T-helper 1 cell treated with Interleukin-12 subunit alpha and Interleukin-12 subunit beta and Interleukin-4 antibody, amounts not matched to agents 30 μg/mL and 1 μg/mL, for 36 hours (primary cell): Measurements from ENCODE around the gene BIRC5.

Source experiments
- H3K27ac Mint-ChIP-seq: one replicate; pipeline ENCODE4 v1.8.0; 2021; ENCODE audit warnings: mild to moderate bottlenecking, mixed read lengths
- H3K27me3 Mint-ChIP-seq: one replicate; pipeline ENCODE4 v1.8.0; 2021; ENCODE audit warnings: low read depth, mixed read lengths
- H3K36me3 Mint-ChIP-seq: one replicate; pipeline ENCODE4 v1.8.0; 2021; ENCODE audit warnings: low read depth, mixed read lengths
- H3K4me1 Mint-ChIP-seq: one replicate; pipeline ENCODE4 v1.8.0; 2021; ENCODE audit warnings: low read depth, mixed read lengths
- H3K4me3 Mint-ChIP-seq: one replicate; pipeline ENCODE4 v1.8.0; 2021; ENCODE audit warnings: mild to moderate bottlenecking, moderate library complexity, mixed read lengths
- H3K9me3 Mint-ChIP-seq: one replicate; pipeline ENCODE4 v1.8.0; 2021; ENCODE audit warnings: mixed read lengths

The BIRC5 gene

GRCh38 chr17:78236362-78237127, 22.5 kb downstream of the BIRC5 start:
- peaks cover 4% of the 10 kb centered on the region for H3K4me1 Mint-ChIP-seq
- H3K36me3 Mint-ChIP-seq, result no peaks in the 10 kb centered on the region

GRCh38 chr17:78237401-78238012, 23.5 kb downstream of the BIRC5 start:
- Mint-ChIP-seq H3K4me1 (peaks cover 4% of the 10 kb centered on the region), H3K9me3 (no peaks in the 10 kb centered on the region), H3K4me3 (no peak overlapping the region), H3K36me3 (no peaks in the 10 kb centered on the region), H3K27ac (no peak overlapping the region), H3K27me3 (peaks cover 12% of the 10 kb centered on the region)

More at GRCh38 chr17:78236362-78237127, 22.5 kb downstream of the BIRC5 start:
- peaks cover 20% of the 10 kb centered on the region for H3K27me3 Mint-ChIP-seq
- H3K27ac Mint-ChIP-seq, result no peak overlapping the region
- no peaks in the 10 kb centered on the region for H3K9me3 Mint-ChIP-seq
- H3K4me3 Mint-ChIP-seq, result no peak overlapping the region

GRCh38 chr17:78238823-78239488, 24.9 kb downstream of the BIRC5 start:
- no peak overlapping the region for H3K4me3 Mint-ChIP-seq
- no peaks in the 10 kb centered on the region for H3K4me1 Mint-ChIP-seq

GRCh38 chr17:78239489-78239931, 25.5 kb downstream of the BIRC5 start:
- Mint-ChIP-seq H3K4me1 (no peaks in the 10 kb centered on the region), H3K36me3 (no peaks in the 10 kb centered on the region), H3K9me3 (no peaks in the 10 kb centered on the region), H3K4me3 (no peak overlapping the region), H3K27me3 (peaks cover 7% of the 10 kb centered on the region), H3K27ac (no peak overlapping the region)

More at GRCh38 chr17:78238823-78239488, 24.9 kb downstream of the BIRC5 start:
- H3K36me3 Mint-ChIP-seq, result no peaks in the 10 kb centered on the region
- H3K27me3 Mint-ChIP-seq, result peaks cover 8% of the 10 kb centered on the region
- no peak overlapping the region for H3K27ac Mint-ChIP-seq
- H3K9me3 Mint-ChIP-seq, result no peaks in the 10 kb centered on the region

- H3K9me3 Mint-ChIP-seq, result no peaks in the 10 kb centered on the region
- no peak overlapping the region for H3K4me3 Mint-ChIP-seq
- peaks cover 2% of the 10 kb centered on the region for H3K27me3 Mint-ChIP-seq
- H3K36me3 Mint-ChIP-seq, result no peaks in the 10 kb centered on the region
- H3K27ac Mint-ChIP-seq, result no peak overlapping the region
- H3K4me1 Mint-ChIP-seq, result no peaks in the 10 kb centered on the region
These were observed 26.1 kb downstream of the BIRC5 start for GRCh38 chr17:78240012-78240655.

- Mint-ChIP-seq H3K27ac (no peak overlapping the region), H3K36me3 (no peaks in the 10 kb centered on the region), H3K9me3 (no peaks in the 10 kb centered on the region), H3K4me3 (no peak overlapping the region), H3K27me3 (peaks cover 2% of the 10 kb centered on the region), H3K4me1 (no peaks in the 10 kb centered on the region)
These were observed 26.8 kb downstream of the BIRC5 start for GRCh38 chr17:78240839-78241238.

- Mint-ChIP-seq H3K36me3 (no peaks in the 10 kb centered on the region), H3K9me3 (no peaks in the 10 kb centered on the region), H3K4me1 (no peaks in the 10 kb centered on the region), H3K4me3 (no peak overlapping the region), H3K27ac (no peak overlapping the region), H3K27me3 (peaks cover 2% of the 10 kb centered on the region)
These were observed 27.4 kb downstream of the BIRC5 start for GRCh38 chr17:78241277-78242023.

GRCh38 chr17:78242024-78242742, 28.1 kb downstream of the BIRC5 start:
- H3K9me3 Mint-ChIP-seq, result no peaks in the 10 kb centered on the region
- H3K36me3 Mint-ChIP-seq, result peaks cover under 1% of the 10 kb centered on the region
- H3K27me3 Mint-ChIP-seq, result peaks cover 2% of the 10 kb centered on the region
- no peaks in the 10 kb centered on the region for H3K4me1 Mint-ChIP-seq
- no peak overlapping the region for H3K4me3 Mint-ChIP-seq
- H3K27ac Mint-ChIP-seq, result no peak overlapping the region

GRCh38 chr17:78247304-78247703, 33.3 kb downstream of the BIRC5 start:
- Mint-ChIP-seq H3K4me1 (peaks cover 14% of the 10 kb centered on the region), H3K36me3 (peaks cover 4% of the 10 kb centered on the region), H3K27me3 (peaks cover 2% of the 10 kb centered on the region), H3K4me3 (no peak overlapping the region), H3K9me3 (no peaks in the 10 kb centered on the region), H3K27ac (peak overlapping the region; percentile 22)

GRCh38 chr17:78248051-78248914, 34.2 kb downstream of the BIRC5 start:
- H3K9me3 Mint-ChIP-seq, result no peaks in the 10 kb centered on the region
- no peak overlapping the region for H3K27ac Mint-ChIP-seq
- H3K27me3 Mint-ChIP-seq, result peaks cover under 1% of the 10 kb centered on the region
- H3K4me1 Mint-ChIP-seq, result peaks cover 24% of the 10 kb centered on the region
- no peak overlapping the region for H3K4me3 Mint-ChIP-seq
- peaks cover 4% of the 10 kb centered on the region for H3K36me3 Mint-ChIP-seq

GRCh38 chr17:78249074-78249817, 35.2 kb downstream of the BIRC5 start:
- Mint-ChIP-seq H3K9me3 (no peaks in the 10 kb centered on the region), H3K4me1 (peaks cover 25% of the 10 kb centered on the region), H3K36me3 (peaks cover 4% of the 10 kb centered on the region), H3K4me3 (peak overlapping the region; percentile 51), H3K27ac (no peak overlapping the region), H3K27me3 (no peaks in the 10 kb centered on the region)
